GM12801 (cell line): ENCODE data around the gene GTF3A.

ENCODE experiments used
- CTCF ChIP-seq: IDR thresholded peaks from one replicate; pipeline ENCODE4 v1.5.1; 2011; ENCODE audit warnings: control low read depth; ENCODE audit not compliant: insufficient read length; ENCODE audit errors: extremely low read depth

GTF3A gene

GRCh38 chr13:27396252-27396846 lies 28.1 kb upstream of the GTF3A start:
- no peak for TF ChIP-seq CTCF

DNA sequence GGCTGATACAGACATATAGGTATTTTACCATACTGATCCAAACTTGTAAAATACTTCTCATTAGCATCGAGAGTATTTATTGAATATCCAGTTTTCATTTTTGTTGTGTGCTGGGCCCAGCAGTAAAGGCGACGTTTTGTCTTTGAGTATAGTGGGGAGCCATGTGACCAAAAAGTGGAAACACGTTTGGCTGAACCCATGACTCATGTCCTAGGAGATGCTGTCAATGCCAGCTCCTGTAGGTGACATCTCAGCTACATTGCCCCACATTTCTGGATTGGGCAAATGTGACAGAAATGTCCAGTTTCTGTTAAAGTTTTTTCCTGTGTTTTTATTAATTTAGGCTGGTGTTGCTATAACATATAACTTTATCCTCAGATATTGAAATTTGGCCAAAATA lies 26.1 kb upstream of the GTF3A start:
- no peak for TF ChIP-seq CTCF

DNA sequence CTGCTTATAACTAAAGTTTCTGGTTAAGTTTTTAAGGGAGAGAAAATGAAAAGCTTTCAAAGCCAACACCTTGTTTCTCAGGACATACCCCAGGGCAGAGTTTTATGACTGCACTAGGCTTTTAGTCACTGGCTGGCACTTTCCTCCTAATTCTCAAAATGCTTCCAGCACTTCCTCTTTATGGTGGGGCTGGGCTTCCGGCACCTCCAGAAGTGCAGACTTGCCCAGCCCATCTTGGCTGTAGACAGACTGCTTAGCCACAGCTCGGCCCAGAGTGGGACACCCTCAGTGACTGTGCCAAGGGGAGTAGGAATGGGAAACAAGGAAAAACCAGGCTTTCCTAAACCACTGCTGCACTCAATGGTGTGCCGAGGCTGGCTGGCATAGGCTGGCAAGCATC lies 23.2 kb upstream of the GTF3A start:
- no peak for TF ChIP-seq CTCF

- no peak for TF ChIP-seq CTCF
Measured at GRCh38 chr13:27403203-27403678, 21.2 kb upstream of the GTF3A start.

DNA sequence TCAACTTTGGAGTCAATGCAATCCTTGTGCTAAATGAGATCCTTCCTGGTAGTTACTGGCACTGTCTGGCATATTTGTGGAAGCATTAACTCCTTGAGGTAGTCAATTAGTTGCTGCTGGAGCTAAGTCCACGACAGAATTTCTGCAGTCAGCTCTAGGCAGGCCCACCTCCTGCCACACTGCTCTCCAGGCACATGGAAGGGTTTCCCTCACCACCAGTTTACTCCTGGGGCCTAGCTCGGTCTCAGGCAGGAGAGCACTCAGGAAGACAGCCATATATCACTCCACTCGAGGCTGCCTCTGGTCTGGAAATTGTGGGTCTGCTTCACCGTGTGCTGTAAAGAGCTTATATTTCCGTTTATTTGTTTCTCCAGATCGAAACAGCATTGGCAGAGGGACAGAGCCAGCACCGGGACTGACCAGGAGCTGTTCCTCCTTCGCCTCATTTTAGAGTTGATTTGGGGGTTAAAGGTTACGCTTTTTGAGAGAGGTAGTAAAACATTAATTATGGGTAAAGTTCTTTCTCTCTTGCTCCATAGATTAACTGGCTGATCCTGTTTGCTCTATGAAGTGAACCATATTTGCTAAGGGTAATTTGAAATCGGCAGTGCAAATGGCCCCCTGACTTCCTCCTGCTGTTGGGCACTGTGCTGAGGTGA lies 20.6 kb upstream of the GTF3A start:
- TF ChIP-seq CTCF: no peak

- TF ChIP-seq CTCF: no peak
Measured at GRCh38 chr13:27404680-27405079, 19.7 kb upstream of the GTF3A start.

- no peak for TF ChIP-seq CTCF
Measured at GRCh38 chr13:27405546-27406134, 18.8 kb upstream of the GTF3A start.
